HT1080 (cell line): ENCODE results near the gene TMED1. TPM values are rescaled to one million over a fixed set of nuclear protein-coding genes. Genes with fewer than 3 reads are reported as not detected.
A peak's percentile ranks its signal among the peaks of the same experiment; 100 is the strongest.

Experiments
- DNase-seq: peaks from one replicate; pipeline ENCODE4 v3.0.0-alpha.2; 2015; ENCODE audit warnings: low read depth
- total RNA-seq: library from RNA; depleted of rRNA; stranded (reverse); fragments of >200 nt; shearing (Covaris generic); gene quantifications from 2 replicates; pipeline ENCODE4 v1.2.3, GENCODE V29; 2014

The TMED1 gene
- total RNA-seq, 1 experiment from 2014 or later = 49.2 TPM

- DNase-seq = peak; percentile 89
Observed at GRCh38 chr19:10812902-10813404, 23.1 kb downstream of the TMED1 start.

GRCh38 chr19:10812196-10812595, 23.8 kb downstream of the TMED1 start:
- no peak for DNase-seq

- DNase-seq = no peak
Observed at GRCh38 chr19:10811391-10812111, 24.5 kb downstream of the TMED1 start.

- DNase-seq = no peak
Observed at GRCh38 chr19:10809651-10810285, 26.2 kb downstream of the TMED1 start.

- peak; percentile 85 for DNase-seq
Observed at GRCh38 chr19:10808937-10809649, 26.9 kb downstream of the TMED1 start.

- no peak for DNase-seq
Observed at GRCh38 chr19:10805758-10806247, 30.2 kb downstream of the TMED1 start.

GRCh38 chr19:10805065-10805757, 30.8 kb downstream of the TMED1 start:
- no peak for DNase-seq

GRCh38 chr19:10803252-10803651, 32.8 kb downstream of the TMED1 start:
- DNase-seq = no peak

GRCh38 chr19:10802479-10802878, 33.5 kb downstream of the TMED1 start:
- no peak for DNase-seq

GRCh38 chr19:10800488-10800887, 35.5 kb downstream of the TMED1 start:
- DNase-seq = no peak

GRCh38 chr19:10797541-10798256, 38.3 kb downstream of the TMED1 start:
- no peak for DNase-seq

- no peak for DNase-seq
Observed at GRCh38 chr19:10797078-10797477, 38.9 kb downstream of the TMED1 start.

- no peak for DNase-seq
Observed at GRCh38 chr19:10796653-10797052, 39.4 kb downstream of the TMED1 start.

- DNase-seq = no peak
Observed at GRCh38 chr19:10789866-10790265, 46.1 kb downstream of the TMED1 start.

GRCh38 chr19:10788146-10788545, 47.9 kb downstream of the TMED1 start:
- no peak for DNase-seq

- DNase-seq = no peak
Observed at GRCh38 chr19:10784257-10784656, 51.8 kb downstream of the TMED1 start.

GRCh38 chr19:10782795-10783194, 53.2 kb downstream of the TMED1 start:
- no peak for DNase-seq
